ENCODE data around the gene CCM2L. TPM values are rescaled to one million over a fixed set of nuclear protein-coding genes. Genes with fewer than 3 reads are reported as not detected.

CCM2L gene
- polyA plus RNA-seq, 1 experiment = not detected

DNA sequence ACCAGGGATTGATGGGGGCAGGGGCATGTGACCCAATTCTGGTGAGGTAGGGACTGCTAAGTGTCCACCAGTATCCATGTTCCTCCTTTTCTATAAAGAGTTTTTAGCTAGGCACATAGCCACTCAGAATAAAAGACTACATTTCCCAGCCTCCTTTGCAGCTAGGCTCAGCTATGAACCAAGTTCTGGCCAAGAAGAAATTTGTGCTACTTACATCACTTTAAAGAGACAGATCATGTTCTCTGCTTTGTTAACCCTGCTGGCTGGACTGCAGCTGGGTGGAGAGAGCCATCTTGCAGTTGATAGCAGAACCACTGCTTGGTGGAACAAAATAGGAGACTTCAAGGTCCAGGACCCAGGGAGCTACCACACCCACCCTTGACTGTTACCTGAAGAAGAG, 5.3 kb upstream of the CCM2L start:
- H3K36me3 ChIP-seq (ENCODE audit: control insufficient read depth, insufficient read depth, low read length) = no peaks in the 10 kb centered on the region
- H3K27me3 ChIP-seq (ENCODE audit: control insufficient read depth, insufficient read depth, low read length) = peaks cover 6% of the 10 kb centered on the region
- DNase-seq (ENCODE audit: low read depth) = no peak
- ChIA-PET CTCF (no interaction called here), POLR2A (no interaction called here)
- no peak overlapping the region for H3K4me3 ChIP-seq (ENCODE audit: low read depth, low read length)
- TF ChIP-seq, protein P1, sequence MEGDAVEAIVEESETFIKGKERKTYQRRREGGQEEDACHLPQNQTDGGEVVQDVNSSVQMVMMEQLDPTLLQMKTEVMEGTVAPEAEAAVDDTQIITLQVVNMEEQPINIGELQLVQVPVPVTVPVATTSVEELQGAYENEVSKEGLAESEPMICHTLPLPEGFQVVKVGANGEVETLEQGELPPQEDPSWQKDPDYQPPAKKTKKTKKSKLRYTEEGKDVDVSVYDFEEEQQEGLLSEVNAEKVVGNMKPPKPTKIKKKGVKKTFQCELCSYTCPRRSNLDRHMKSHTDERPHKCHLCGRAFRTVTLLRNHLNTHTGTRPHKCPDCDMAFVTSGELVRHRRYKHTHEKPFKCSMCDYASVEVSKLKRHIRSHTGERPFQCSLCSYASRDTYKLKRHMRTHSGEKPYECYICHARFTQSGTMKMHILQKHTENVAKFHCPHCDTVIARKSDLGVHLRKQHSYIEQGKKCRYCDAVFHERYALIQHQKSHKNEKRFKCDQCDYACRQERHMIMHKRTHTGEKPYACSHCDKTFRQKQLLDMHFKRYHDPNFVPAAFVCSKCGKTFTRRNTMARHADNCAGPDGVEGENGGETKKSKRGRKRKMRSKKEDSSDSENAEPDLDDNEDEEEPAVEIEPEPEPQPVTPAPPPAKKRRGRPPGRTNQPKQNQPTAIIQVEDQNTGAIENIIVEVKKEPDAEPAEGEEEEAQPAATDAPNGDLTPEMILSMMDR (IDR thresholded peaks at IDR 0.05; ENCODE audit: insufficient read depth, low read depth, low read length) = no peak

- ChIA-PET CTCF (no interaction called here), POLR2A (no interaction called here)
- TF ChIP-seq, protein P1 (IDR thresholded peaks at IDR 0.05; ENCODE audit: insufficient read depth, low read depth, low read length) = no peak
- no peak for DNase-seq (ENCODE audit: low read depth)
- Histone ChIP-seq H3K4me3 (ENCODE audit: low read depth, low read length) (no peak overlapping the region), H3K27me3 (ENCODE audit: control insufficient read depth, insufficient read depth, low read length) (peaks cover 9% of the 10 kb centered on the region), H3K36me3 (ENCODE audit: control insufficient read depth, insufficient read depth, low read length) (no peaks in the 10 kb centered on the region)
Measured at GRCh38 chr20:32006053-32006452, 4.2 kb upstream of the CCM2L start.

- no peak for DNase-seq (ENCODE audit: low read depth)
- TF ChIP-seq, protein P1 (IDR thresholded peaks at IDR 0.05; ENCODE audit: insufficient read depth, low read depth, low read length) = no peak
- H3K4me3 ChIP-seq (ENCODE audit: low read depth, low read length) = no peak overlapping the region
- H3K36me3 ChIP-seq (ENCODE audit: control insufficient read depth, insufficient read depth, low read length) = no peaks in the 10 kb centered on the region
- ChIA-PET CTCF (interaction anchor here (0.5 to 2.5 kb wide), 7 partner anchors 10 to 111 kb away, joined by 3 to 11 read pairs (median 3); no protein-coding TSS in a partner anchor), POLR2A (no interaction called here)
- peaks cover 10% of the 10 kb centered on the region for H3K27me3 ChIP-seq (ENCODE audit: control insufficient read depth, insufficient read depth, low read length)
Measured at GRCh38 chr20:32006841-32007786, 3.1 kb upstream of the CCM2L start.

DNA sequence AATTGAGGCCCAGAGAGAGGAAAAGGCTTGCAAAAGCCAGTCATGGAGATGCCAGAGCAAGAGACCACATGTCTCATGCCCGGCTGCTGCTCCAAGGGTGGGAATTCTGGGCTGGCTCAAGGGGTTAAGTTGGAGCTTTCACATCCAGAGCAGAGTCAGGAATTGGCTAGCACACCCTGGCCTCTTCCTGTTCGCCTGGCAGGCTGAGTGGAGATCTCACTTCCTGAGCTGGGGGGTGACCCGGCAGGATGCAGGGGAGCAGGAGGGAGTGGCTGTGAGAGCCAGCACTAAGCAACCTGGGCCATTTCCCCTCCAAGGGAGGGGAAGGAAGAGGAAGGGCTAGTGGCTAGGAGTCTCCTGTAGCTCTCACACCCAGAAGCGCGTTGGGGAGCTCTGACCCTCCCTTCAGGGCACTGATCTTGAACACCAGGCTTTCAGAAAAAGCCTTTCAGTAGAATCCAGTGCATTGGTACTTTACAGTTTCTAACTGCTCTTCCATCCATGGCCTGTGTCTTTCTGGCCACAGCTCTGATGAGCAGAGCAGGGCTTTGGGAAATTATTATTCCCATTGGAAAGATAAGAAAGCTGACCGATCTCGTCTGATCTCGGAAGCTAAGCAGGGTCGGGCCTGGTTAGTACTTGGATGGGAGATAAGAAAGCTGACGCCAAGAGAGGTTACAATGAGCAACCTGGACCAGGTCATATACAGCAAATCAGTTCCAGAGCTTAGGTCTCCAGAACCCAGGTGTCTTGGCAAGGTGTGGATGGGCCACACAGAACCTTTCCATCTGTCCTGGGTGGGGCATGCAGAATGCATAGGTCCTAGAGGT, 2.2 kb upstream of the CCM2L start:
- H3K27me3 ChIP-seq (ENCODE audit: control insufficient read depth, insufficient read depth, low read length) = peaks cover 8% of the 10 kb centered on the region
- DNase-seq (ENCODE audit: low read depth) = no peak
- no peak overlapping the region for H3K4me3 ChIP-seq (ENCODE audit: low read depth, low read length)
- ChIA-PET CTCF (interaction anchor here (0.5 to 2.5 kb wide), 8 partner anchors 9 to 112 kb away, joined by 3 to 11 read pairs (median 4); partner anchors contain the start of gene PDRG1), POLR2A (no interaction called here)
- H3K36me3 ChIP-seq (ENCODE audit: control insufficient read depth, insufficient read depth, low read length) = no peaks in the 10 kb centered on the region
- TF ChIP-seq, protein P1 (IDR thresholded peaks at IDR 0.05; ENCODE audit: insufficient read depth, low read depth, low read length) = no peak

- no peaks in the 10 kb centered on the region for H3K36me3 ChIP-seq (ENCODE audit: control insufficient read depth, insufficient read depth, low read length)
- H3K4me3 ChIP-seq (ENCODE audit: low read depth, low read length) = no peak overlapping the region
- CTCF ChIA-PET = interaction anchor here (1.2 kb wide), 1 partner anchor 23 kb away, joined by 3 read pairs; no protein-coding TSS in a partner anchor
- DNase-seq (ENCODE audit: low read depth) = no peak
- TF ChIP-seq, protein P1 (IDR thresholded peaks at IDR 0.05; ENCODE audit: insufficient read depth, low read depth, low read length) = no peak
- H3K27me3 ChIP-seq (ENCODE audit: control insufficient read depth, insufficient read depth, low read length) = peaks cover 8% of the 10 kb centered on the region
- POLR2A ChIA-PET = no interaction called here
Measured at GRCh38 chr20:32009564-32009963, 674 bp upstream of the CCM2L start.
